Neuronal stem cell (in vitro differentiated cells): ENCODE results near the gene PAK5.
A peak's percentile ranks its signal among the peaks of the same experiment; 100 is the strongest.

ENCODE experiments used
- DNase-seq: peaks from one replicate; pipeline ENCODE4 v3.0.0-alpha.2; 2013; ENCODE audit warnings: low spot score
- H2AFZ ChIP-seq: one replicate; pipeline ENCODE4 v1.6.1; 2013; ENCODE audit warnings: mild to moderate bottlenecking, low read length, inconsistent platforms
- H2AK5ac ChIP-seq: 2 replicates; pipeline ENCODE4 v1.6.1; 2013; ENCODE audit warnings: low read depth, mild to moderate bottlenecking, inconsistent platforms, low read length, moderate library complexity, mixed read lengths
- H2BK120ac ChIP-seq: 2 replicates; pipeline ENCODE4 v1.6.1; 2013; ENCODE audit warnings: low read depth, mild to moderate bottlenecking, inconsistent platforms, low read length, moderate library complexity, mixed read lengths
- H2BK12ac ChIP-seq: one replicate; pipeline ENCODE4 v1.6.1; 2013; ENCODE audit warnings: low read length, inconsistent platforms
- H2BK15ac ChIP-seq: 2 replicates; pipeline ENCODE4 v1.6.1; 2013; ENCODE audit warnings: mild to moderate bottlenecking, low read length, inconsistent platforms, mixed read lengths
- H2BK5ac ChIP-seq: one replicate; pipeline ENCODE4 v1.6.1; 2013; ENCODE audit warnings: inconsistent platforms, mild to moderate bottlenecking, low read length, moderate library complexity
- H3K14ac ChIP-seq: one replicate; pipeline ENCODE4 v1.6.1; 2013; ENCODE audit warnings: low read length, inconsistent platforms
- H3K18ac ChIP-seq: 2 replicates; pipeline ENCODE4 v1.6.1; 2013; ENCODE audit warnings: low read length, inconsistent platforms
- H3K23ac ChIP-seq: 2 replicates; pipeline ENCODE4 v1.6.1; 2013; ENCODE audit warnings: low read depth, mild to moderate bottlenecking, mixed read lengths, low read length, inconsistent platforms; ENCODE audit not compliant: poor library complexity
- H3K27ac ChIP-seq: replicated peaks from 3 replicates; pipeline ENCODE4 v1.5.1; 2013; ENCODE audit warnings: low read length, inconsistent platforms
- H3K27me3 ChIP-seq, 3 experiments: 2 replicates each; pipeline ENCODE4 v1.6.1; 2013; ENCODE audit warnings: low read length in 3 of 3, mild to moderate bottlenecking in 2 of 3, inconsistent platforms in 1 of 3, low read depth in 1 of 3, mixed read lengths in 1 of 3, moderate library complexity in 1 of 3; ENCODE audit not compliant: control insufficient read depth in 3 of 3, insufficient read depth in 3 of 3
- H3K36me3 ChIP-seq, 2 donors: replicated peaks in 1 of 2; 2 replicates each; pipeline ENCODE4 v1.6.1; 2013; ENCODE audit warnings: low read length in 2 of 2; ENCODE audit not compliant: control insufficient read depth in 2 of 2, insufficient read depth in 2 of 2
- H3K4ac ChIP-seq: 2 replicates; pipeline ENCODE4 v1.6.1; 2013; ENCODE audit warnings: inconsistent platforms, mild to moderate bottlenecking, low read length, moderate library complexity
- H3K4me1 ChIP-seq, 2 donors: 1 replicate in 1 of 2; 2 replicates in 1 of 2; pipeline ENCODE4 v1.6.1; 2013; ENCODE audit warnings: low read length in 2 of 2, low read depth in 1 of 2; ENCODE audit not compliant: control insufficient read depth in 2 of 2, insufficient read depth in 1 of 2
- H3K4me2 ChIP-seq: one replicate; pipeline ENCODE4 v1.6.1; 2013; ENCODE audit warnings: mild to moderate bottlenecking, low read length, inconsistent platforms; ENCODE audit not compliant: insufficient read depth, poor library complexity, severe bottlenecking
- H3K4me3 ChIP-seq, 2 donors: 2 replicates each; pipeline ENCODE4 v1.5.1; 2013; ENCODE audit warnings: low read length in 2 of 2, mild to moderate bottlenecking in 2 of 2, inconsistent platforms in 1 of 2, moderate library complexity in 1 of 2
- H3K79me1 ChIP-seq: one replicate; pipeline ENCODE4 v1.6.1; 2013; ENCODE audit warnings: low read depth, mild to moderate bottlenecking, inconsistent platforms, low read length, moderate library complexity
- H3K9ac ChIP-seq: one replicate; pipeline ENCODE4 v1.6.1; 2013; ENCODE audit warnings: mild to moderate bottlenecking, low read depth, low read length, inconsistent platforms; ENCODE audit not compliant: poor library complexity
- H3K9me3 ChIP-seq, 2 donors: replicated peaks in 1 of 2; 2 replicates each; pipeline versions ENCODE3 to v1.6.1; 2013; ENCODE audit warnings: low read length in 2 of 2, mild to moderate bottlenecking in 2 of 2, inconsistent platforms in 1 of 2, low read depth in 1 of 2, mixed read lengths in 1 of 2, moderate library complexity in 1 of 2; ENCODE audit not compliant: control insufficient read depth in 2 of 2, insufficient read depth in 1 of 2
- H4K8ac ChIP-seq: one replicate; pipeline ENCODE4 v1.6.1; 2013; ENCODE audit warnings: low read depth, mild to moderate bottlenecking, inconsistent platforms, low read length, moderate library complexity
- H4K91ac ChIP-seq: one replicate; pipeline ENCODE4 v1.6.1; 2013; ENCODE audit warnings: low read length, low read depth, mild to moderate bottlenecking, inconsistent platforms; ENCODE audit not compliant: poor library complexity
- WGBS, 2 donors: extraction: QIAGEN DNeasy Blood & Tissue Kit; methylation state at CpG; one replicate each; pipeline ENCODE4 v1.1.7; 2013; ENCODE audit warnings: missing lambda C conversion rate in 2 of 2, mixed read lengths in 1 of 2; ENCODE audit not compliant: insufficient read length in 2 of 2, insufficient replicate concordance in 1 of 2; ENCODE audit errors: extremely low coverage in 2 of 2; 5-methylcytosine and 5-hydroxymethylcytosine counted together

PAK5 gene

GRCh38 chr20:9555781-9556180 is 283.1 kb downstream of the PAK5 start:
- no peak overlapping the region for H3K18ac ChIP-seq
- peaks cover 0 to 6% (median 0%) of the 10 kb centered on the region in 3 experiments for H3K27me3 ChIP-seq
- no peak overlapping the region for H3K27ac ChIP-seq
- H3K14ac ChIP-seq, result no peak overlapping the region
- no peak overlapping the region for H2BK5ac ChIP-seq
- no peaks in the 10 kb centered on the region for H3K79me1 ChIP-seq
- no peak overlapping the region for H2AK5ac ChIP-seq
- H2BK12ac ChIP-seq, result no peak overlapping the region
- DNase-seq, result no peak
- no peak overlapping the region for H2AFZ ChIP-seq
- no peak overlapping the region for H3K4ac ChIP-seq
- H3K9me3 ChIP-seq, result no peaks in the 10 kb centered on the region
- no CpG with 5 or more reads among the region's 2 CpGs for WGBS, 2 donors
- H3K4me2 ChIP-seq, result no peak overlapping the region
- H3K9ac ChIP-seq, result no peak overlapping the region
- H2BK15ac ChIP-seq, result no peak overlapping the region
- no peak overlapping the region for H3K23ac ChIP-seq
- H4K91ac ChIP-seq, result no peak overlapping the region
- H3K4me3 ChIP-seq, result no peak overlapping the region
- H3K36me3 ChIP-seq, result no peaks in the 10 kb centered on the region
- no peaks in the 10 kb centered on the region for H3K4me1 ChIP-seq
- no peak overlapping the region for H2BK120ac ChIP-seq
- H4K8ac ChIP-seq, result no peak overlapping the region

GRCh38 chr20:9551808-9552550 is 286.9 kb downstream of the PAK5 start:
- Histone ChIP-seq H4K91ac (no peak overlapping the region), H2BK12ac (no peak overlapping the region), H3K23ac (no peak overlapping the region), H2AFZ (no peak overlapping the region), H3K9me3 (no peaks in the 10 kb centered on the region), H2AK5ac (no peak overlapping the region), H3K18ac (no peak overlapping the region), H3K9ac (no peak overlapping the region), H3K4me1 (no peaks in the 10 kb centered on the region), H3K79me1 (no peaks in the 10 kb centered on the region), H2BK120ac (no peak overlapping the region), H4K8ac (no peak overlapping the region), H3K14ac (no peak overlapping the region), H3K4me3 (no peak overlapping the region), H3K36me3 (no peaks in the 10 kb centered on the region), H3K27me3 (peaks cover 0 to 13% (median 0%) of the 10 kb centered on the region in 3 experiments), H3K4ac (no peak overlapping the region), H2BK5ac (no peak overlapping the region), H3K4me2 (no peak overlapping the region), H3K27ac (no peak overlapping the region), H2BK15ac (no peak overlapping the region)
- no peak for DNase-seq
- WGBS, 2 donors, result no CpG with 5 or more reads among the region's 4 CpGs

GRCh38 chr20:9550871-9551270 is 288.0 kb downstream of the PAK5 start:
- Histone ChIP-seq H2BK5ac (no peak overlapping the region), H2BK120ac (no peak overlapping the region), H3K9ac (no peak overlapping the region), H3K23ac (no peak overlapping the region), H3K14ac (no peak overlapping the region), H3K4me2 (no peak overlapping the region), H3K4me3 (no peak overlapping the region), H3K36me3 (no peaks in the 10 kb centered on the region), H2AFZ (no peak overlapping the region), H3K79me1 (no peaks in the 10 kb centered on the region), H3K18ac (no peak overlapping the region), H3K4ac (no peak overlapping the region), H4K91ac (no peak overlapping the region), H2BK12ac (no peak overlapping the region), H3K27me3 (peaks cover 0 to 13% (median 0%) of the 10 kb centered on the region in 3 experiments), H4K8ac (no peak overlapping the region), H2AK5ac (no peak overlapping the region), H2BK15ac (no peak overlapping the region), H3K9me3 (no peaks in the 10 kb centered on the region), H3K27ac (no peak overlapping the region), H3K4me1 (no peaks in the 10 kb centered on the region)
- no CpG with 5 or more reads among the region's 2 CpGs for WGBS, 2 donors
- no peak for DNase-seq

- Histone ChIP-seq H3K4me2 (no peak overlapping the region), H2AK5ac (no peak overlapping the region), H3K4me3 (no peak overlapping the region), H3K79me1 (no peaks in the 10 kb centered on the region), H2BK5ac (no peak overlapping the region), H3K36me3 (no peaks in the 10 kb centered on the region), H3K23ac (no peak overlapping the region), H2AFZ (no peak overlapping the region), H2BK15ac (no peak overlapping the region), H3K9me3 (no peaks in the 10 kb centered on the region), H2BK12ac (no peak overlapping the region), H3K4me1 (no peaks in the 10 kb centered on the region), H3K9ac (no peak overlapping the region), H3K4ac (no peak overlapping the region), H3K27me3 (peaks cover 0 to 13% (median 0%) of the 10 kb centered on the region in 3 experiments), H3K27ac (no peak overlapping the region), H2BK120ac (no peak overlapping the region), H4K8ac (no peak overlapping the region), H4K91ac (no peak overlapping the region), H3K14ac (no peak overlapping the region), H3K18ac (peak overlapping the region; percentile 53)
- DNase-seq, result no peak
- no CpG with 5 or more reads among the region's 1 CpG for WGBS, 2 donors
Observed at GRCh38 chr20:9550283-9550682, 288.6 kb downstream of the PAK5 start.
